ENCODE measurements around the gene BEX2. TPM values are rescaled to one million over a fixed set of nuclear protein-coding genes. Genes with fewer than 3 reads are reported as not detected.

Gene BEX2
- total RNA-seq, 1 donor from 2014 or later: 3.0 TPM

GRCh38 chrX:103274284-103274683, 36.5 kb downstream of the BEX2 start:
- intact Hi-C loops (cut with micrococcal nuclease): no loop called here

Other genes starting within 250 kb of the BEX2 start
- 0.23 TPM in 1 of 2 replicates, not detected in the other for gene BEX1, start 246.8 kb downstream of the BEX2 start, total RNA-seq
- gene NXF3, start 217.8 kb downstream of the BEX2 start, total RNA-seq: not detected in 2 replicates
- 6.8 and 8.4 TPM in 2 replicates for gene BEX4, start 95.9 kb downstream of the BEX2 start, total RNA-seq
- 32.4 and 32.6 TPM in 2 replicates for gene TCEAL8, start 55.8 kb downstream of the BEX2 start, total RNA-seq
- gene TCEAL5, start 34.2 kb downstream of the BEX2 start, total RNA-seq: not detected in 2 replicates
- not detected in 2 replicates for gene TCEAL7, start 19.2 kb upstream of the BEX2 start, total RNA-seq
- gene TCEAL9, start 45.5 kb upstream of the BEX2 start, total RNA-seq: 0.41 TPM in 2 replicates
- 8.0 and 9.1 TPM in 2 replicates for gene BEX3, start 65.5 kb upstream of the BEX2 start, total RNA-seq
- gene RAB40A, start 208.5 kb upstream of the BEX2 start, total RNA-seq: 0.07 and 0.20 TPM in 2 replicates

All from T-helper 2 cell treated with Interferon-gamma antibody and Interleukin-4, amounts not matched to agents 100 ng/mL and 5 ng/mL, for 36 hours (primary cell).